ENCODE data around the gene GPR15.

- TF ChIP-seq, protein P1, sequence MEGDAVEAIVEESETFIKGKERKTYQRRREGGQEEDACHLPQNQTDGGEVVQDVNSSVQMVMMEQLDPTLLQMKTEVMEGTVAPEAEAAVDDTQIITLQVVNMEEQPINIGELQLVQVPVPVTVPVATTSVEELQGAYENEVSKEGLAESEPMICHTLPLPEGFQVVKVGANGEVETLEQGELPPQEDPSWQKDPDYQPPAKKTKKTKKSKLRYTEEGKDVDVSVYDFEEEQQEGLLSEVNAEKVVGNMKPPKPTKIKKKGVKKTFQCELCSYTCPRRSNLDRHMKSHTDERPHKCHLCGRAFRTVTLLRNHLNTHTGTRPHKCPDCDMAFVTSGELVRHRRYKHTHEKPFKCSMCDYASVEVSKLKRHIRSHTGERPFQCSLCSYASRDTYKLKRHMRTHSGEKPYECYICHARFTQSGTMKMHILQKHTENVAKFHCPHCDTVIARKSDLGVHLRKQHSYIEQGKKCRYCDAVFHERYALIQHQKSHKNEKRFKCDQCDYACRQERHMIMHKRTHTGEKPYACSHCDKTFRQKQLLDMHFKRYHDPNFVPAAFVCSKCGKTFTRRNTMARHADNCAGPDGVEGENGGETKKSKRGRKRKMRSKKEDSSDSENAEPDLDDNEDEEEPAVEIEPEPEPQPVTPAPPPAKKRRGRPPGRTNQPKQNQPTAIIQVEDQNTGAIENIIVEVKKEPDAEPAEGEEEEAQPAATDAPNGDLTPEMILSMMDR (IDR thresholded peaks at IDR 0.05; ENCODE audit: low read length) = no peak
- no peak for TF ChIP-seq EZH2phosphoT487 (IDR thresholded peaks at IDR 0.05; ENCODE audit: low read length)
- TF ChIP-seq EZH2 (optimal IDR thresholded peaks at IDR 0.05; ENCODE audit: low read depth, low read length) = no peak
Observed at GRCh38 chr3:98556164-98557130, 24.7 kb downstream of the GPR15 start.

All from MM.1S (cell line).